Activated T-helper 1 cell treated with anti-CD3 and anti-CD28 coated beads, Interleukin-12 subunit alpha, Interleukin-12 subunit beta, Interleukin-2, Interleukin-4 antibody, amounts not matched to agents 30 ng/mL and 10 ng/mL and 1 ng/mL, durations not matched to agents 14 hours and 24 hours and 36 hours (primary cell): Measurements from ENCODE around the gene BAZ2B. TPM values are rescaled to one million over a fixed set of nuclear protein-coding genes. Genes with fewer than 3 reads are reported as not detected.
A peak's percentile ranks its signal among the peaks of the same experiment; 100 is the strongest.

Experiments
- DNase-seq: peaks from one replicate; pipeline ENCODE4 v3.0.0; 2021; ENCODE audit warnings: low spot score
- H3K27ac Mint-ChIP-seq: one replicate; pipeline ENCODE4 v1.8.0; 2021; ENCODE audit warnings: mild to moderate bottlenecking, mixed read lengths
- H3K27me3 Mint-ChIP-seq: one replicate; pipeline ENCODE4 v1.8.0; 2022; ENCODE audit warnings: mild to moderate bottlenecking, moderate library complexity, mixed read lengths; ENCODE audit not compliant: insufficient read depth
- H3K36me3 Mint-ChIP-seq: one replicate; pipeline ENCODE4 v1.8.0; 2021; ENCODE audit warnings: low read depth, mixed read lengths
- H3K4me1 Mint-ChIP-seq: one replicate; pipeline ENCODE4 v1.8.0; 2021; ENCODE audit warnings: low read depth, mixed read lengths
- H3K4me3 Mint-ChIP-seq: one replicate; pipeline ENCODE4 v1.8.0; 2021; ENCODE audit warnings: mild to moderate bottlenecking, moderate library complexity, mixed read lengths
- H3K9me3 Mint-ChIP-seq: one replicate; pipeline ENCODE4 v1.8.0; 2021; ENCODE audit warnings: mixed read lengths
- intact Hi-C: fragments of 100-400 bp; cut with micrococcal nuclease; formaldehyde crosslinking; loops from one replicate; pipeline ENCODE4 v1.15.1; 2024
- total RNA-seq: library from RNA; stranded (reverse); gene quantifications from 2 replicates; pipeline ENCODE4 v1.2.3, GENCODE V29; 2022

BAZ2B gene
- total RNA-seq, 1 donor from 2014 or later = 3.9 TPM

- Mint-ChIP-seq H3K36me3 (no peaks in the 10 kb centered on the region), H3K4me1 (peaks cover 18% of the 10 kb centered on the region), H3K27ac (no peak overlapping the region), H3K4me3 (peak overlapping the region; percentile 25), H3K9me3 (no peaks in the 10 kb centered on the region), H3K27me3 (peaks cover 35% of the 10 kb centered on the region)
- no peak for DNase-seq
- intact Hi-C loops = loop anchor here (10.0 kb wide), 1 partner anchor 311 kb away; no protein-coding TSS in a partner anchor
Measured at GRCh38 chr2:159613651-159614285, 2.6 kb downstream of the BAZ2B start.

GRCh38 chr2:159613091-159613490 lies 3.3 kb downstream of the BAZ2B start:
- Mint-ChIP-seq H3K4me1 (peaks cover 18% of the 10 kb centered on the region), H3K9me3 (no peaks in the 10 kb centered on the region), H3K4me3 (no peak overlapping the region), H3K27me3 (peaks cover 35% of the 10 kb centered on the region), H3K36me3 (no peaks in the 10 kb centered on the region), H3K27ac (no peak overlapping the region)
- DNase-seq = no peak
- intact Hi-C loops = loop anchor here (10.0 kb wide), 1 partner anchor 312 kb away; no protein-coding TSS in a partner anchor

- DNase-seq = no peak
- no peaks in the 10 kb centered on the region for H3K36me3 Mint-ChIP-seq
- no peak overlapping the region for H3K27ac Mint-ChIP-seq
- peaks cover 18% of the 10 kb centered on the region for H3K4me1 Mint-ChIP-seq
- no peaks in the 10 kb centered on the region for H3K9me3 Mint-ChIP-seq
- peaks cover 29% of the 10 kb centered on the region for H3K27me3 Mint-ChIP-seq
- intact Hi-C loops = loop anchor here (10.0 kb wide), 1 partner anchor 312 kb away; no protein-coding TSS in a partner anchor
- H3K4me3 Mint-ChIP-seq = no peak overlapping the region
Measured at GRCh38 chr2:159612255-159612901, 4.0 kb downstream of the BAZ2B start.

- peaks cover 17% of the 10 kb centered on the region for H3K27me3 Mint-ChIP-seq
- no peak overlapping the region for H3K27ac Mint-ChIP-seq
- H3K9me3 Mint-ChIP-seq = no peaks in the 10 kb centered on the region
- intact Hi-C loops = loop anchor here (10.0 kb wide), 1 partner anchor 315 kb away; no protein-coding TSS in a partner anchor
- no peak overlapping the region for H3K4me3 Mint-ChIP-seq
- H3K36me3 Mint-ChIP-seq = no peaks in the 10 kb centered on the region
- no peak for DNase-seq
- H3K4me1 Mint-ChIP-seq = peaks cover 4% of the 10 kb centered on the region
Measured at GRCh38 chr2:159609811-159610549, 6.4 kb downstream of the BAZ2B start.

DNA sequence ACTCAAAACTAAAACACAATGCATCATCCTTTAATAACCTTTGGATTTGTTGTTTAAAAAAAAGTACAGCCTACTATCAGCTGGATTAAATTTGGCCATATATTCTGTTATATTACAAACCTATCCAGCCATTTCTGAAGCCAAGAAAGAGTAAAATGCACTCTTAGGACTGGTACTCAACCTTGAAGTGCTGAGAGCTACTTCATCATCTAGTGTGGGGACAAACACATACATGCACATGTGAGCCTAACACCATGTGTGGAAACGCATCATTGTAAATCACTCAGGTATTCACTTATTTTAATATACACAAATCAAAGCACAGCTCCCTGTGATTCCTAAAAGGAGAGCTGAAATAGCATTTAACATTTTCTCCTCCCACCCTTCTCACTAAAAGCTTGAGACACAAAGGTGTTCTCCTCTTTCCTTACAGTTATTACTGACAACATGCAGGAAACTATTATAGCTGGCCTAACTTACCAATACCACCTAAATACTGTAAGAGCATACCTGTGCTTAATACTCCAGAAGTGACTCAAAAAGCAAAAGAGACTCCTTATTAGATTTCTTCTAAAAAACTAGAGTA lies 7.5 kb downstream of the BAZ2B start:
- H3K4me3 Mint-ChIP-seq = no peak overlapping the region
- H3K36me3 Mint-ChIP-seq = no peaks in the 10 kb centered on the region
- no peaks in the 10 kb centered on the region for H3K4me1 Mint-ChIP-seq
- peaks cover 17% of the 10 kb centered on the region for H3K27me3 Mint-ChIP-seq
- H3K27ac Mint-ChIP-seq = no peak overlapping the region
- intact Hi-C loops = no loop called here
- DNase-seq = no peak
- no peaks in the 10 kb centered on the region for H3K9me3 Mint-ChIP-seq

- H3K9me3 Mint-ChIP-seq = no peaks in the 10 kb centered on the region
- H3K4me1 Mint-ChIP-seq = no peaks in the 10 kb centered on the region
- no peak overlapping the region for H3K4me3 Mint-ChIP-seq
- no peak overlapping the region for H3K27ac Mint-ChIP-seq
- peaks cover 15% of the 10 kb centered on the region for H3K27me3 Mint-ChIP-seq
- H3K36me3 Mint-ChIP-seq = no peaks in the 10 kb centered on the region
- intact Hi-C loops = no loop called here
- DNase-seq = no peak
Measured at GRCh38 chr2:159608108-159608507, 8.2 kb downstream of the BAZ2B start.

DNA sequence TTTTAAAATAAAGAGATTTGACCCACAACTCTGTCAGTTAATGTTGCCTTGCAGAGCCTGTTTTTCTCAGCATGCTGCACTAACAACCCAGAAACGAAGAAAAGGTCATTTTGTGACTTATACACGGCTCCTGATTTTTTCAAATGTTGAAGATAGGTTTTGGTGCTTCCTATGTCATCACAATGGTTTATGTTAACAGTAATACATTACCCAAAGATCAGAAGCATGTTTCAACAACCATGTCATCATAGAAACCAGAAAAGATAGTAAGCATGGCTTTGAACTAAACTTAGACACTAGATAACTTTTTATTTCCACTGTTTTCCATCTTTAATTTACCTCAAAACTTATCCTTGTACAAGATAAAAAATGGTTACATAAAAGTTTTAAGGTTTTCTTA lies 10.1 kb downstream of the BAZ2B start:
- Mint-ChIP-seq H3K9me3 (no peaks in the 10 kb centered on the region), H3K36me3 (no peaks in the 10 kb centered on the region), H3K4me3 (no peak overlapping the region), H3K4me1 (no peaks in the 10 kb centered on the region), H3K27ac (no peak overlapping the region), H3K27me3 (peaks cover 7% of the 10 kb centered on the region)
- no peak for DNase-seq
- intact Hi-C loops = no loop called here

DNA sequence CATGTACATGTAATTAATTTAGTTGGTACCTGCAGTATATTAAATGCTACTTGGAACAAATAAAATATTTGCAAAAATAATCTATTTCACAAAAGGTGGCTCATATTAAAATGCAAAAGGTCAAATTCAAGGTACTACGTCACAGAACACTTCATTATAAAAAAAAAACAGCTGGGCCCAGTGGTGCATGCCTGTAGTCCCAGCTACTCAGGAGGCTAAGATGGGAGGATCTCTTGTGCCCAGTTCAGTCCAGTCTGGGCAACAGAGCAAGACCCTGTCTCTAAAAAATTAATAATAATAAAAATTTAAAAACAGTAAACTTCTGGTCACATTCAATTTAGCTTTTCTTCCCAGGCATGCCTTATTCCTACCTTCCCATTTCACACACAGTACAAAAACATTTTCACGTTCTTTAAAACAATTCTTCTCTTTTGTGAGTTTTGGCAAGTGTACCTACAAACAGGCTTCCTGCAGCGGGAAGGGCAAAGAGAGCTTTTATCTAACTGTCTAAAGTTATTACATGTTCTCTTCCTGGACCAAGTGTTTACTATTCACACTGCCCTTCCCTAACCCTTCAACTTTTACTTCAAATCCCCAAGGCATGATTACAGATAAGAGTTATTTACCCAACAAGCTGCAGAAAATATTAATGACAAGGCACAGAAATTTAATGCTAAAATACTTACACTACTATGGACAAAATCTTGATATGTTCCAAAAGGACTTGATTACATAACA lies 10.7 kb downstream of the BAZ2B start:
- DNase-seq = no peak
- Mint-ChIP-seq H3K9me3 (no peaks in the 10 kb centered on the region), H3K27me3 (peaks cover 7% of the 10 kb centered on the region), H3K4me3 (no peak overlapping the region), H3K4me1 (peaks cover 6% of the 10 kb centered on the region), H3K27ac (no peak overlapping the region), H3K36me3 (no peaks in the 10 kb centered on the region)
- intact Hi-C loops = no loop called here

- Mint-ChIP-seq H3K9me3 (no peaks in the 10 kb centered on the region), H3K36me3 (no peaks in the 10 kb centered on the region), H3K4me1 (peaks cover 6% of the 10 kb centered on the region), H3K27me3 (peaks cover 5% of the 10 kb centered on the region), H3K27ac (no peak overlapping the region), H3K4me3 (no peak overlapping the region)
- intact Hi-C loops = no loop called here
- DNase-seq = no peak
Measured at GRCh38 chr2:159604159-159604558, 12.2 kb downstream of the BAZ2B start.

DNA sequence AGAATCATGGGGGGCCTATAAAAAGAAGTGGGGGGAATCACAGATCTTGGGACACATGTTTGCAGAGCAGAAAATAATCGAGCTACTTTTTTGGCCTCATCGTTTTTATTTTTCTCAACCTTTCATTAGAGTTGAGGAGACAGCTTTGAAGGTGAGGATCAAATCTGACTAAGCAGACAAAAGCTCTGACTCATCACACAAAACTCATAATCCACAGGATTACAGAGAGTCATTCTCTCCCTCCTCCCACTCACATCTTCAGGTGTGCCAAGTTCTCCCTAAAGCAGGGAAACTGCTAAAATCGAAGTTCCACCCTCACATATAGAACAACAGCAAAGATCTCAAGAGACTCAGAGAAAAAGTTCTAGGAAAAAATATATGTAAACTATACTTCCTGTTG lies 15.6 kb downstream of the BAZ2B start:
- peaks cover 5% of the 10 kb centered on the region for H3K27me3 Mint-ChIP-seq
- no peak overlapping the region for H3K4me3 Mint-ChIP-seq
- DNase-seq = no peak

DNA sequence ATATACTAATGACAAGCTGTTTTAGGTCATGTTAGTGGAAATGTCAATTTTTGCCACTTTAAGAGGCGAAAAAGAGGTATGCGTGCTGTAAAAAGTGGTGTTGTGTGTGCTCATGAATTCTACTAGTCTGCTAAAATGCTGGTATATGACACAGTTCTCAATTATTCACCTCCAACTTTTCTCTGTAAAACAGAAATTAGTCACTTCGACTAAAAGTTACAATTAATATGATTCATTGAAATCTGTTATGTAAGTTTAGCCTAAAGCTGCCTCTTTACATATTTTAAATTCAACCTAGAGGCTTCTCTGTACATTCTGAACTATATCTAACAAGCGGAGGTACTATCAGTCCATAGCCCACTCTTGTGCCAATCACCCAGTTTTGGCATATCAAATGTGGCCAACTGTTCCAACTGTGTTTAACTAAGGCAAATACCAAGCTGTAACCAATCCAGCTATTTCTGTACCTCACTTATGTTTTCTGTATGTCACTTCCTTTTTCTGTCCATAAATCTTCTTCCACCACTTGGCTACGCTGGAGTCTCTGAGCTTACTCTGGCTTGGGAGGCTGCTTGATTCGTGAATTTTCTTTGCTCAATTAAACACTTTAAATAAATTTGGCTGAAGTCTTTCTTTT lies 20.8 kb downstream of the BAZ2B start:
- no peak for DNase-seq
- intact Hi-C loops = no loop called here
- no peak overlapping the region for H3K27ac Mint-ChIP-seq
- no peaks in the 10 kb centered on the region for H3K27me3 Mint-ChIP-seq
- no peaks in the 10 kb centered on the region for H3K36me3 Mint-ChIP-seq
- no peak overlapping the region for H3K4me3 Mint-ChIP-seq
- H3K9me3 Mint-ChIP-seq = no peaks in the 10 kb centered on the region
- H3K4me1 Mint-ChIP-seq = no peaks in the 10 kb centered on the region

More for the DNA sequence above, 15.6 kb downstream of the BAZ2B start:
- no peaks in the 10 kb centered on the region for H3K9me3 Mint-ChIP-seq
- intact Hi-C loops = no loop called here
- no peaks in the 10 kb centered on the region for H3K36me3 Mint-ChIP-seq
- peaks cover 6% of the 10 kb centered on the region for H3K4me1 Mint-ChIP-seq
- no peak overlapping the region for H3K27ac Mint-ChIP-seq

DNA sequence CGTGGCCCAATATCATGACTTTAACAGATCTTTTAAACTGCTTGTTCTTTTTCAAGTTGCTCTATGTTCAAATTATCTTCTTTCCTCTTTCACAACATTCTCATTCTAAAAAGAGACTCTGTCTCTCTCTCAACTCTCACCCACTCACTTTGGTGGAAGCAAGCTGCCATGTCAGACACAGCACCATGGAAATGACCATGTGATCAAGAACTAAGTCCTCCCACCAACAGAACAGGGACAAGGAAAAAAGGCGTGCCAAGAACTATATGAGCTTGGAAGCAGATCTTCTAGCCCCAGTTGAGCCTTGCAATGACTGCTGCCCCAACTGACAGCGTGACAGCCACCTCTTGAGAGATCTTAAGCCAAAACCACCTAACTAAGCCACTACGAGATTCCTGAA lies 23.9 kb downstream of the BAZ2B start:
- no peaks in the 10 kb centered on the region for H3K9me3 Mint-ChIP-seq
- no peaks in the 10 kb centered on the region for H3K4me1 Mint-ChIP-seq
- H3K27me3 Mint-ChIP-seq = peaks cover 2% of the 10 kb centered on the region
- no peaks in the 10 kb centered on the region for H3K36me3 Mint-ChIP-seq
- intact Hi-C loops = no loop called here
- no peak for DNase-seq
- H3K27ac Mint-ChIP-seq = no peak overlapping the region
- H3K4me3 Mint-ChIP-seq = no peak overlapping the region
